Astrocyte (in vitro differentiated cells and primary cell): ENCODE measurements around the gene CTTN. TPM values are rescaled to one million over a fixed set of nuclear protein-coding genes. Genes with fewer than 3 reads are reported as not detected.
A peak's percentile ranks its signal among the peaks of the same experiment; 100 is the strongest.

Source experiments
- DNase-seq: peaks from one replicate; pipeline ENCODE4 v3.0.0-alpha.2; 2010; ENCODE audit warnings: low read depth
- FAIRE-seq: peaks from 2 replicates; lab custom pipeline; 2011; peaks lifted over from hg19 to GRCh38; lab: Jason Lieb, UNC
- H2AFZ ChIP-seq: 2 replicates; pipeline ENCODE4 v1.6.0; 2012; ENCODE audit warnings: low read depth, low read length, inconsistent platforms
- H3K27ac ChIP-seq: 2 replicates; pipeline ENCODE4 v1.5.1; 2011; ENCODE audit warnings: low read depth, low read length, inconsistent platforms
- H3K27me3 ChIP-seq: 2 replicates; pipeline ENCODE4 v1.6.0; 2011; ENCODE audit warnings: low read length, inconsistent platforms; ENCODE audit not compliant: insufficient read depth
- H3K36me3 ChIP-seq: 2 replicates; pipeline ENCODE4 v1.5.1; 2011; ENCODE audit warnings: low read length, inconsistent platforms; ENCODE audit not compliant: insufficient read depth
- H3K4me1 ChIP-seq: 2 replicates; pipeline ENCODE4 v1.5.1; 2011; ENCODE audit warnings: low read length, inconsistent platforms; ENCODE audit not compliant: insufficient read depth
- H3K4me2 ChIP-seq: 2 replicates; pipeline ENCODE4 v1.6.0; 2012; ENCODE audit warnings: low read length, inconsistent platforms
- H3K4me3 ChIP-seq: 2 replicates; pipeline ENCODE4 v1.5.1; 2011; ENCODE audit warnings: low read depth, mild to moderate bottlenecking, low read length, inconsistent platforms; ENCODE audit not compliant: insufficient read depth
- H3K79me2 ChIP-seq: 2 replicates; pipeline ENCODE4 v1.6.0; 2012; ENCODE audit warnings: mild to moderate bottlenecking, low read length, inconsistent platforms; ENCODE audit not compliant: insufficient read depth
- H3K9ac ChIP-seq: 2 replicates; pipeline ENCODE4 v1.6.0; 2012; ENCODE audit warnings: mild to moderate bottlenecking, low read length, inconsistent platforms
- H3K9me3 ChIP-seq: 2 replicates; pipeline ENCODE4 v1.5.1; 2012; ENCODE audit warnings: low read depth, mild to moderate bottlenecking, low read length, inconsistent platforms; ENCODE audit not compliant: insufficient read depth
- H4K20me1 ChIP-seq: 2 replicates; pipeline ENCODE4 v1.6.0; 2012; ENCODE audit warnings: low read length, inconsistent platforms; ENCODE audit not compliant: insufficient read depth
- H3K27ac Mint-ChIP-seq: one replicate; pipeline ENCODE4 v1.8.0; 2021; ENCODE audit warnings: mild to moderate bottlenecking, mixed read lengths; ENCODE audit not compliant: unreplicated experiment
- H3K27me3 Mint-ChIP-seq: one replicate; pipeline ENCODE4 v1.8.0; 2021; ENCODE audit warnings: low read depth, mixed read lengths; ENCODE audit not compliant: unreplicated experiment
- H3K36me3 Mint-ChIP-seq: one replicate; pipeline ENCODE4 v1.8.0; 2021; ENCODE audit warnings: low read depth, mixed read lengths; ENCODE audit not compliant: unreplicated experiment
- H3K4me1 Mint-ChIP-seq: one replicate; pipeline ENCODE4 v1.8.0; 2021; ENCODE audit warnings: low read depth, mixed read lengths; ENCODE audit not compliant: unreplicated experiment
- H3K4me3 Mint-ChIP-seq: one replicate; pipeline ENCODE4 v1.8.0; 2021; ENCODE audit warnings: mild to moderate bottlenecking, moderate library complexity, mixed read lengths; ENCODE audit not compliant: unreplicated experiment
- H3K9me3 Mint-ChIP-seq: one replicate; pipeline ENCODE4 v1.8.0; 2021; ENCODE audit warnings: mild to moderate bottlenecking, mixed read lengths; ENCODE audit not compliant: unreplicated experiment
- CTCF ChIP-seq: IDR thresholded peaks from 2 replicates; pipeline ENCODE4 v1.5.1; 2011; ENCODE audit warnings: low read depth, mild to moderate bottlenecking, inconsistent platforms, low read length, moderate library complexity; ENCODE audit not compliant: insufficient read depth
- EZH2 ChIP-seq: IDR thresholded peaks from 2 replicates; pipeline ENCODE4 v1.6.1; 2012; ENCODE audit warnings: mild to moderate bottlenecking, low read length, inconsistent platforms; ENCODE audit not compliant: insufficient read depth
- total RNA-seq: library from RNA; stranded (reverse); gene quantifications from 2 replicates; pipeline ENCODE4 v1.2.1, GENCODE V29; 2021

Gene CTTN
- total RNA-seq, 1 donor from 2014 or later, result 344 TPM

GRCh38 chr11:70381350-70381749 is 17.0 kb upstream of the CTTN start:
- Histone ChIP-seq H3K4me1 (peaks cover 14% of the 10 kb centered on the region), H3K9me3 (no peaks in the 10 kb centered on the region), H3K4me2 (no peak overlapping the region), H3K4me3 (no peak overlapping the region), H3K36me3 (peaks cover 32% of the 10 kb centered on the region), H3K9ac (no peak overlapping the region), H2AFZ (no peak overlapping the region), H3K79me2 (peaks cover 3% of the 10 kb centered on the region), H3K27me3 (no peaks in the 10 kb centered on the region), H4K20me1 (peaks cover 13% of the 10 kb centered on the region), H3K27ac (peak overlapping the region; percentile 81)
- Mint-ChIP-seq H3K4me1 (peaks cover 14% of the 10 kb centered on the region), H3K36me3 (peaks cover 18% of the 10 kb centered on the region), H3K4me3 (no peak overlapping the region), H3K27ac (no peak overlapping the region), H3K9me3 (no peaks in the 10 kb centered on the region), H3K27me3 (no peaks in the 10 kb centered on the region)
- FAIRE-seq (no peak), DNase-seq (no peak)
- TF ChIP-seq EZH2, result no peak
- TF ChIP-seq CTCF, result no peak

GRCh38 chr11:70381872-70382861 is 16.2 kb upstream of the CTTN start:
- H3K4me1 Mint-ChIP-seq, result peaks cover 14% of the 10 kb centered on the region
- Histone ChIP-seq H3K27ac (peak overlapping the region; percentile 81), H3K79me2 (peaks cover 3% of the 10 kb centered on the region), H3K9me3 (no peaks in the 10 kb centered on the region), H4K20me1 (peaks cover 13% of the 10 kb centered on the region), H3K4me1 (peaks cover 14% of the 10 kb centered on the region), H2AFZ (no peak overlapping the region), H3K4me2 (peak overlapping the region; percentile 44), H3K36me3 (peaks cover 26% of the 10 kb centered on the region), H3K9ac (peak overlapping the region; percentile 65), H3K27me3 (no peaks in the 10 kb centered on the region), H3K4me3 (no peak overlapping the region)
- FAIRE-seq (no peak), DNase-seq (peak; percentile 87)
- no peak overlapping the region for H3K4me3 Mint-ChIP-seq
- peaks cover 18% of the 10 kb centered on the region for H3K36me3 Mint-ChIP-seq
- peak overlapping the region; percentile 51 for H3K27ac Mint-ChIP-seq
- H3K9me3 Mint-ChIP-seq, result no peaks in the 10 kb centered on the region
- TF ChIP-seq CTCF, result peak; percentile 15
- TF ChIP-seq EZH2, result no peak
- no peaks in the 10 kb centered on the region for H3K27me3 Mint-ChIP-seq
